MCF 10A (cell line): ENCODE measurements around the gene FILIP1L. TPM values are rescaled to one million over a fixed set of nuclear protein-coding genes. Genes with fewer than 3 reads are reported as not detected.

ENCODE experiments used
- BruUV-seq: library from RNA; stranded (reverse); fragments of 400-500 nt; replicated peaks from 2 replicates; lab custom pipeline; 2021; lab: Mats Ljungman, UMichigan
- CTCF ChIA-PET: fragments of 300-600 bp; sonication (Branson Sonifier 250); formaldehyde crosslinking; extraction: SDS; loops from one replicate; lab custom pipeline; 2021; ENCODE audit warnings: antibody characterized with exemption, inconsistent platforms; lab: Yijun Ruan, JAX
- POLR2A ChIA-PET: fragments of 300-600, 350-650 bp; sonication (Branson Sonifier 250); formaldehyde crosslinking; extraction: SDS; loops from one replicate; lab custom pipeline; 2020; ENCODE audit warnings: antibody characterized with exemption, inconsistent platforms; lab: Yijun Ruan, JAX
- DNase-seq: peaks from one replicate; pipeline ENCODE4 v3.0.0-alpha.2; 2018; ENCODE audit not compliant: unreplicated experiment
- H3K27ac Mint-ChIP-seq: one replicate; pipeline ENCODE4 v1.8.0; 2022; ENCODE audit warnings: mild to moderate bottlenecking, low read depth, mixed read lengths; ENCODE audit not compliant: unreplicated experiment
- H3K27me3 Mint-ChIP-seq: one replicate; pipeline ENCODE4 v1.8.0; 2022; ENCODE audit warnings: mixed read lengths; ENCODE audit not compliant: insufficient read depth, unreplicated experiment
- H3K36me3 Mint-ChIP-seq: one replicate; pipeline ENCODE4 v1.8.0; 2022; ENCODE audit warnings: mild to moderate bottlenecking, moderate library complexity, mixed read lengths; ENCODE audit not compliant: insufficient read depth, unreplicated experiment
- H3K4me1 Mint-ChIP-seq: one replicate; pipeline ENCODE4 v1.8.0; 2022; ENCODE audit warnings: mixed read lengths; ENCODE audit not compliant: insufficient read depth, unreplicated experiment
- H3K4me3 Mint-ChIP-seq: one replicate; pipeline ENCODE4 v1.8.0; 2022; ENCODE audit warnings: mild to moderate bottlenecking, moderate library complexity, mixed read lengths; ENCODE audit not compliant: unreplicated experiment
- H3K9me3 Mint-ChIP-seq: one replicate; pipeline ENCODE4 v1.8.0; 2022; ENCODE audit warnings: mixed read lengths; ENCODE audit not compliant: unreplicated experiment
- CTCF ChIP-seq: fragments of 200-600 bp; IDR thresholded peaks from one replicate; pipeline ENCODE4 v1.8.0; 2022; ENCODE audit warnings: antibody characterized with exemption, mild to moderate bottlenecking; ENCODE audit not compliant: unreplicated experiment
- intact Hi-C: fragments of 100-400 bp; cut with micrococcal nuclease; formaldehyde crosslinking; loops from 2 replicates; pipeline ENCODE4 v1.14.1; 2022
- total RNA-seq: library from RNA; stranded (reverse); gene quantifications from 2 replicates; pipeline ENCODE4 v1.2.3, GENCODE V29; 2022

FILIP1L gene
- total RNA-seq, 1 experiment from 2014 or later, result 2.4 TPM

- peaks cover under 1% of the 10 kb centered on the region for H3K36me3 Mint-ChIP-seq
- POLR2A ChIA-PET, result no interaction called here
- no peak for TF ChIP-seq CTCF
- no peak overlapping the region for H3K27ac Mint-ChIP-seq
- no peaks in the 10 kb centered on the region for H3K27me3 Mint-ChIP-seq
- intact Hi-C loops, result no loop called here
- no TSS peak for BruUV-seq
- no peak for DNase-seq
- peaks cover 18% of the 10 kb centered on the region for H3K9me3 Mint-ChIP-seq
- H3K4me3 Mint-ChIP-seq, result no peak overlapping the region
- H3K4me1 Mint-ChIP-seq, result peaks cover 5% of the 10 kb centered on the region
- CTCF ChIA-PET, result no interaction called here
Observed at GRCh38 chr3:100159331-100160153, 45.2 kb upstream of the FILIP1L start.

GRCh38 chr3:100158918-100159330 is 44.6 kb upstream of the FILIP1L start:
- intact Hi-C loops, result no loop called here
- H3K9me3 Mint-ChIP-seq, result peaks cover 18% of the 10 kb centered on the region
- no peak for DNase-seq
- BruUV-seq, result no TSS peak
- no peak for TF ChIP-seq CTCF
- no peaks in the 10 kb centered on the region for H3K27me3 Mint-ChIP-seq
- H3K4me3 Mint-ChIP-seq, result no peak overlapping the region
- CTCF ChIA-PET, result no interaction called here
- H3K36me3 Mint-ChIP-seq, result no peaks in the 10 kb centered on the region
- H3K27ac Mint-ChIP-seq, result no peak overlapping the region
- peaks cover 5% of the 10 kb centered on the region for H3K4me1 Mint-ChIP-seq
- POLR2A ChIA-PET, result interaction anchor here (0.7 kb wide), 1 partner anchor 27 kb away, joined by 4 read pairs; no protein-coding TSS in a partner anchor

- BruUV-seq, result no TSS peak
- Mint-ChIP-seq H3K36me3 (peaks cover 3% of the 10 kb centered on the region), H3K9me3 (peaks cover 18% of the 10 kb centered on the region), H3K27me3 (no peaks in the 10 kb centered on the region), H3K27ac (no peak overlapping the region), H3K4me1 (peaks cover 5% of the 10 kb centered on the region), H3K4me3 (no peak overlapping the region)
- DNase-seq, result no peak
- TF ChIP-seq CTCF, result no peak
- ChIA-PET CTCF (interaction anchor here (0.6 to 1.2 kb wide), 2 partner anchors 31 to 96 kb away, joined by 3 read pairs; no protein-coding TSS in a partner anchor), POLR2A (interaction anchor here (0.7 to 1.3 kb wide), 2 partner anchors 14 to 340 kb away, joined by 3 to 4 read pairs; partner anchors contain the start of gene CMSS1)
- intact Hi-C loops, result no loop called here
Observed at GRCh38 chr3:100157685-100158084, 43.4 kb upstream of the FILIP1L start.

- Mint-ChIP-seq H3K4me3 (no peak overlapping the region), H3K27me3 (no peaks in the 10 kb centered on the region), H3K36me3 (peaks cover 11% of the 10 kb centered on the region), H3K27ac (no peak overlapping the region), H3K9me3 (peaks cover 18% of the 10 kb centered on the region), H3K4me1 (peaks cover 11% of the 10 kb centered on the region)
- intact Hi-C loops, result no loop called here
- BruUV-seq, result no TSS peak
- ChIA-PET POLR2A (no interaction called here), CTCF (interaction anchor here (0.6 to 1.0 kb wide), 2 partner anchors 202 to 312 kb away, joined by 3 read pairs; no protein-coding TSS in a partner anchor)
- TF ChIP-seq CTCF, result no peak
- no peak for DNase-seq
Observed at GRCh38 chr3:100155590-100155989, 41.3 kb upstream of the FILIP1L start.
